ENCODE measurements around the gene UGT1A10.

UGT1A10 gene

GRCh38 chr2:233780771-233781170, 144.5 kb downstream of the UGT1A10 start:
- no peak for DNase-seq

DNA sequence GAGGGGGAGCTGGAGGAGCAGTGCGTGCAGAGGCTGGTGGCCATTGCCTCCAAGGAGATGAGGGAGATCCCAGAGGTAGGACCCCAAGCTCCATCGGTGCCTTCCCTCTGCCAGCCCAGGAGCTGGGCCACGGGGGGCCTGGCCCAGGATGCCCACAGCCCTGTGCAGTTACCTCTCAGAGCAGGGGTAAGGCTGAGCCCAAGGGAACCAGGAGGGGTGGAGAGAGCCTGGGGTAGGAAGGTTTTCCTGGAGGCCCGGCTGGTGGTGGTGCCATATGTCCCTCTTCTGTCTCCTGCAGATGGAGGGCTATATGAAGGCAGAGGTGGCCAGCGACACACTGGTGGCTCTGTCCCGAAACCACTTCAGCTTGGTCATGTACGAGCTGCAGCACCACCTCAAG, 153.3 kb downstream of the UGT1A10 start:
- DNase-seq, result no peak

- DNase-seq, result no peak
These were observed 155.1 kb downstream of the UGT1A10 start for GRCh38 chr2:233791151-233791882.

- no peak for DNase-seq
These were observed 155.7 kb downstream of the UGT1A10 start for GRCh38 chr2:233791883-233792329.

DNA sequence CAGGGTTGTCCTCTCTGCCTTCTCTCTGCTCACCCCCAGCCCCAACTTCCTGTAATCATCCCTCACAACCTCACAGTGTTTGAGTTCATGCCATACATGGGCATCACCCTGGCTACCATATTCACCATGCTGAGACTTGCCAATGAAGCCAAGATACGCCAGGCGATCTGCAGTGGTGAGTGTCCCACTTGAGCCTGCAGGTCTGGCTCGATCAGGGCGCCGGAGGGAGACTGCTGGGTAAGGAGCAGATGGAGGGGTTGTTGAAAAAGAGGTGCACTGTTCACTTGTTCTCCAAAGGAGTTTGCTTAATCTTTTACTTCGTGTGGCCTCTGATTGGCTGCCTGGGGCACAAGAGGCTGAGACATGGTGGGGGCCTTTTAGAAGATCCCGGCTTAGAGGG, 156.5 kb downstream of the UGT1A10 start:
- DNase-seq, result no peak

DNA sequence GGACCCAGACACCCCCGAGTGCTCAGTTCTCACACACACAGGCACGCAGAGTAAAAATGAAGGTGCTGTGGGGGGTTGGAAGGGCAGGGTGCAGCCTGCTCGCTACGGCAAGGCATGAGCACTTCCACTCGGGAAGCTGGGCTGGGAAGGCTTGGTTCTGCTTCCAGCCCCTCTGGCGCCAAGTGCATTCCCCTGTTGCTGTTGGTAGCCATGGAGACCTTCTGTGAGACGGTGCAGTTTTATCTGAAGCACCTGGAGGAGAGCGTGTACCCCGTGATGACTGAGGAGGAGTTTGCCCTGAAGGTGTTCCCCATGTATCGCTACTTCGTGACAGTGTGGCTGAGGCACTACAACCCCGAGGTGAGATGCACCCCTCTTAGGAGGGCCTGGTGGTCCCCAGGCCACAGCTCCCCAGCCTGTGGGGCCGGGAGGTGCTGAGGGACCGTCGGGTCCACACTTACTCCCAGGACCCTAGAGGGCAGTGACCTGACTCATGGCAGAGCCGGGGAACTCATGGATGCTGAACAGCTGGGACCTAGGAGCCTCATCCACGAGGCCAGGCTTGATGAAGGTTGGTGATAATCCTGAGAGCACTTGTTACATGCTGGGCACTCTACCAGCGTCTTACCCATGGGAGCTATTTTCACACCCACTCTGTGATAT, 157.3 kb downstream of the UGT1A10 start:
- no peak for DNase-seq

GRCh38 chr2:233794128-233794658, 157.9 kb downstream of the UGT1A10 start:
- no peak for DNase-seq

GRCh38 chr2:233795735-233796171, 159.5 kb downstream of the UGT1A10 start:
- no peak for DNase-seq

DNA sequence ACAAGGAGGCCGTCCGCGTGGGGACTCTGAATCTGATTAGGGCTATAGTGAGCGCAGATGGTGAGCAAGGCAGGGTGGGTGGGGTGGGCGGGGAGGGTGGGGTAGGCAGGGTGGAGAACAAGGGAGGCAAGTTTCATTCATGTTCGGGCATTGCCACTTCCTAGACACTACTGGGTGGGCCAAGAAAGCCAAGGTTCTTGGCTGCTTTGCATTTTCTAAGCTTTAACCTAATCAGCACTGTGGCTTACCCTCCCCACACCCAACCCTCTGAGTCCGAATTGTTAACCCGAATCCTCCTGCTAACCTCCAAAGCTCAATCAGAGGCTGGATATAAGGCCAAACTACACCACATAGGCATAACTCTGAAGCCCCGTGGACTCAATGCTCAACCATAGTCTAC, 160.0 kb downstream of the UGT1A10 start:
- DNase-seq, result no peak

- no peak for DNase-seq
These were observed 162.3 kb downstream of the UGT1A10 start for GRCh38 chr2:233798335-233799086.

DNA sequence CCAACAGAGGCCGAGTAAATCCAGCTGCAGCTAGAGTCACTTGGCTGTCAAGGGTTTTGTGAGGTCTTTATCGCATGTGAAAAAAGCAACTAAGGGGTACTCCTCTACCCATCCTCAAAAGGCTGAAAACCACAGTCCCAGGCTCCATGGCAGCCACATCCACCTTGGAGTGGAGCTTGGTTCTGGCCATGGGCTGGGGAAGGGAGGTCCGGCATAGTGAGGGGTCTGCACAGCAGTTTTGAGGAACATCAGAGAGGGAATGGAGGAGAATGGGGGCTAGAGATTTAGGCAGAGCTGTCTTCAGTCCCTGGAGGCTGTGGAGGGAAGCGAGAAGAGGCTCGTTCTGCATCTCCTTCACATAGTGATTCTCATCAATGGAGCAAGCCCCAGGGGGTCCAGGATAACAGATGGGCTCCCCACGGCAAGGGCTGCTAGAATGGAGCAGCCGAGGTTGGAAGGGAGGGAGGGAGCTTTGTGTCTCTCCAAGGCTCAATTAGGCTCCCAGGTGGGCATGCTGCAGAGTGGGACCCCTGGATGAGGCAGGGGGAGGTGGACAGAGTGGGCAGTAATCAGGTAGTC, 162.9 kb downstream of the UGT1A10 start:
- no peak for DNase-seq

GRCh38 chr2:233799716-233800115, 163.5 kb downstream of the UGT1A10 start:
- DNase-seq, result no peak

DNA sequence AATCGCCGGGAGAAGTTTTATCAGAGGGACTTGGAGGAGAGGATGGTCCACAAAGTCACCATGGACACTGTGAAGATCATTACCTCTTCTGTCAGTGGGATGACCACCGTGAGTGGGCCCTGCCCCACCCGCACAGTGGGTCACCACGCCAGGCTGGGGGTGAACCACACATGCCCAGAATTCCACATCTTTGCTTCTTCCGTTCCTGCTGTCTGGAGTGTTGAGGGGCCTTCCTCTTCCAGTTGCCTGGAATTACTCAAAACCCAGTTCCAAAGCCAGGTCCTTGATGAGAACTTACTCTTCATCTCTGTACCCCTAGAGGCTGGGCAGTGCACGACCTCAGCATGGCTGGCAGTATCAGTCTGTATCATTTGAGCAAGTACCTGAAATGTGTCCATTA, 164.0 kb downstream of the UGT1A10 start:
- DNase-seq, result no peak

GRCh38 chr2:233801357-233802131, 165.3 kb downstream of the UGT1A10 start:
- DNase-seq, result no peak

GRCh38 chr2:233802132-233802815, 166.0 kb downstream of the UGT1A10 start:
- DNase-seq, result no peak

- DNase-seq, result no peak
These were observed 167.2 kb downstream of the UGT1A10 start for GRCh38 chr2:233803292-233803911.

GRCh38 chr2:233803994-233804393, 167.7 kb downstream of the UGT1A10 start:
- DNase-seq, result no peak

- DNase-seq, result no peak
These were observed 171.1 kb downstream of the UGT1A10 start for GRCh38 chr2:233807215-233807865.

GRCh38 chr2:233807966-233808935, 172.0 kb downstream of the UGT1A10 start:
- DNase-seq, result no peak

Data from T-helper 1 cell (primary cell).